ENCODE data around the gene TRIM67.
"Not testable (repeated sequence)": the region's sequence is repeated elsewhere in the genome, so short reads cannot be mapped to it uniquely, and the experiment has no call there.

The TRIM67 gene

DNA sequence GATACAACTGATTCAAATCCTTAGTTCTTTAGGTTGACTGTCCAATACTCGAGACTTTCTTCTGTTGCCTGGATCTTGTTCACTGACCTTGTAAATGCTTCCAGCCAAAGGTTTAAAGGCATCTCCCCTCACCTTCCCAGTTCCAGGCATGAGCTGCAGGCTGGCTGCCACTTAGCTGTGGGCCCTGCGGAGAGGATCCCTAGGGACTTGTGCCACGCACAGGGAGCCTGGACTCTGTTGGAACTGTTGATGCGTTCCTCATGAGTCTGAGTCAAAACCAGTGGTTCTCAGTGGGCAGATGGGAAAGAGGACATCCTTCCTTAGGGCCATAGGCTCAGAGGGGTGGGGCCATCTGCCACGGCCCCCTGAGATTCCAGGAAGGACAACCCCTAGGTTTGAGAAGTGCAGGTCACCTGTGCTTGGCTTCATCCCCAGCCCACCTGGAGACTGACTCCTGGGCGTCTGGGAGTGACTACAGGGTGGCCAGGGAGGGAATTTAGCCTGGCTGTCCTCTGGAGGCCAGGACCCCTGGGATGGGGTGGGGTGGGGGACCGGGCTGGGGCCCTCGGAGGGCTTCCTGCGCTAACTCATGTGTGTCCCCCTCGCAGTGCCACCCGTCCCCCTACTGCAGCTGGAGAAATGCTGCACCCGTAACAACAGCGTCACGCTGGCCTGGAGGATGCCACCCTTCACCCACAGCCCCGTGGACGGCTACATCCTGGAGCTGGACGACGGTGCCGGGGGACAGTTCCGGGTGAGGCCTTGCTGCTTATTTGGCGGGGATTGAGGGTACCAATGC, 41.6 kb downstream of the TRIM67 start:
- DNase-seq (ENCODE audit: low read depth): no peak

DNA sequence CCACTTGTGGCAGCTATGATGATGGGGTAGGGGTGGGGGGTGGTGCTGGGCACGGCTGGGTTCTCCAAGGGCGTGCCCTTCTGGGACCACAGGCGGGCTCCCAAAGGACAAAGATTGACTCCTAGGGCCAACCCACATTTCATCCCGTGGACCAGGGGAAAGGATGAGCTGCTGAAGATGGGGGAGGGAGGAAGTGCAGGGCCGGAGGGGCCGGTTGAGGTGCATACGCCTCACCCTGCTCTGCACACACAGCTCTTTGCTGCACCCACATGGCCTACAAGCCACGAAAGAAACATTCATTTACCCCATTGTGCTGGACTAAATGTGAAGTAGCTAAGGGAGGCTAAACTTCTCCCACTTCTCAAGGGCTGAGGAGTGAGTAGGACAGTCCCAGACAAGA, 45.0 kb downstream of the TRIM67 start:
- no peak for DNase-seq (ENCODE audit: low read depth)

DNA sequence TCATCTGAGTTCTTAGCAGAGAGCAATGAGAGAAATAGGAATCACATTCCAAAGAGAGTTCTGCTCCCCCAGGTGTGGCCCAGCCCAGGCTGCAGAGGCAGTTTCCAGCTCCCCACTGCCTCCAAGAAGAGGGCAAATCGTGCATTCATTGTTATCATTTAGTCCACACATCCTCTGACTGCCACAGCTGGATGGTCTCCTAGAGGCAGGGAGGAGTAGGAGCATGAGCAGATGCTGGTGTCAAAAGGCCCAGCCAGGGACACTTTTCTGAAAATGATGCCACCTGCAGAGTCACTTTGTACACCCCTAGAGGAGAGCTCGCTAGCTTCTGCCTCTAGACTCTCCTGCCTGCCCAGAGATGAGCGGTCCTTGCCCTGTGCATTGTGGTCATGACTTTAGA, 45.6 kb downstream of the TRIM67 start:
- DNase-seq (ENCODE audit: low read depth): no peak

DNA sequence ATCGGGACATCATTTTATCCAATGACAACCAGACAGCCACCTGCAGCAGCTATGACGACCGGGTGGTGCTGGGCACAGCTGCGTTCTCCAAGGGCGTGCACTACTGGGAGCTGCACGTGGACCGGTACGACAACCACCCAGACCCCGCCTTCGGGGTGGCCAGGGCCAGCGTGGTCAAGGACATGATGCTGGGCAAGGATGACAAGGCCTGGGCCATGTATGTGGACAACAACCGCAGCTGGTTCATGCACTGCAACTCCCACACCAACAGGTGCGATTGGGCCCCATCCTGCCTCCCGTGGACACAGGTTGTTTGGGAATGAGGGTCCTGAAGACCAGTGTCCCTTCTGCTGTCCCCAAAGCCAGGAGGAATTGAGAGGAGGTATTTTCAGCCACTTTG, 47.1 kb downstream of the TRIM67 start:
- DNase-seq (ENCODE audit: low read depth): no peak

DNA sequence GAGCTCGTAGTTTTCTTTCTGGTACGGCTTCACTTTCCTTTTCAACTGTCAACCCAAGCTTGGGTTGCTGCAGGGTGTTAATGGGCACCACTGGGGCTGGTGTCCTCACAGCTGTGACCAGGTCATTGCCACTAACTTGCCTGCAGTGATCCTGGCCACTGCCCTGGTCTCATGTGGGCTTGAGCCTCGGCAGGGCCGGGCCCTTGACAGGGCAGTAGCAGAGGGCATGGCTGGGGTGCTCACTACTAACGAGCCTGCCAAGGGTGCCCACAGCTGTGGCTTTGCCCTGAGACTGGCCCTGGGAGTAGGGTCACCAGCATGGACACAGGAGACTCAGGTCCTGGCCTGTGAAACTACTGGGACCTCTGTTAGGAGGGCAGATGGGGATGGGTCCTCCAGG, 47.7 kb downstream of the TRIM67 start:
- no peak for DNase-seq (ENCODE audit: low read depth)

DNA sequence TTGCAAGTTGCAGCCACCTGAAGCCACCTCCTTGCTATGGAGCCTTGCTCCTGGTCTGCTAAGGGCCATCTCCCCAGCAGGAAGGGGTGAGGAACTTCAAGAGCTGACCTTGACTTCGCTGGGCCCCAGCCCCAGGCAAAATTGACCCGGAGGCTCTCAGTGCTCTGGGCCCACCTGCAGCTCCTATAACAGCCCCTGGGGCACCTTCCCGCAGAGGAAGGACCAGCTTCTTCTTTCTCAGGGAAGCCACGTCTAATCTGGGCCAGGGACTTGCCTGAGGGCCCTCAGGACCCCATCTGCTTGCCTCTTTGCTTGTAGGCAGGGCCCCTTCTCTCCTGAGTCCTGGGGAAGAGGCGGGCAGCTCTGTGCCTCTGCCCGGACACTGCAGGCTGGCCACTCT, 48.3 kb downstream of the TRIM67 start:
- DNase-seq (ENCODE audit: low read depth): no peak

DNA sequence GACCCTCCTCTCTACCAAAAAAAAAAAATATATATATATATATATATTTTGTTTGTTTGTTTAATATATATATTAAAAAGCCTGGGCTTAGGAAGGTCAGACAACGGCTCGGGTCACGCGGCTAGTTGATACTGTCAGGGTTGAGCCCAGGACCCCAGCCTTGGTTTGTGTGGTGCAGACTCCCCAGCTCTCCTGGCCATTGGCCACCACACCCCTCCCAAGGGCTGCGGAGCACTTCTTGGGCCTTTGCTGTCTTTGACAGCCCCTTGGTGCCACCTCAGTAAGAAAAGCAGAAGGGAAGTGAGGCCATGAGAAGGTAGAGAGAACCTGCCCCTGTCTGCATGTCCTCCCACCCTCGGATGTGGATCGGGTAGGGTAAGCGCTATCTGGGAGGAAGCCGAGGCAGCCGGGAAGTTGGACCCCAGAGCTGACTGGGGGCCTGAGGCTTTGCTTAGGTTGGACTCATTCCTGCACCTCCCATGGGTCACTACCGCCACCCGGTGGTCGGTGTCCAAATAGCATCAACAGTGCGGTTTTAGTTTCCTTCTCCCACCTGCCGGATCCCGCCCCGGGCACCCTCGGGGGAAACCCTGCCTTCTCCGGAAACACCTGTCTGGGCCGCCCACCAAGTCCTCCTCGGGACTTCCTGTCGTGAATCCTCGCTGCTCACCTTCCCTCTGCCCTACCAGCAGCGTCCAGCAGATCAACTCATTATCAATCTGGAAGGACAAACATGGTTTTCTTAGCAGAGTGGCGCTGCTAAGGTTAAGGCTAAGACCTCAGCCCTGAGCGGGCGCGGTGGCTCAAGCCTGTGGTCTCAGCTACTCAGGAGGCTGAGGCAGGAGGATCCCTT, 49.4 kb downstream of the TRIM67 start:
- peak; percentile 87 for DNase-seq (ENCODE audit: low read depth)

DNA sequence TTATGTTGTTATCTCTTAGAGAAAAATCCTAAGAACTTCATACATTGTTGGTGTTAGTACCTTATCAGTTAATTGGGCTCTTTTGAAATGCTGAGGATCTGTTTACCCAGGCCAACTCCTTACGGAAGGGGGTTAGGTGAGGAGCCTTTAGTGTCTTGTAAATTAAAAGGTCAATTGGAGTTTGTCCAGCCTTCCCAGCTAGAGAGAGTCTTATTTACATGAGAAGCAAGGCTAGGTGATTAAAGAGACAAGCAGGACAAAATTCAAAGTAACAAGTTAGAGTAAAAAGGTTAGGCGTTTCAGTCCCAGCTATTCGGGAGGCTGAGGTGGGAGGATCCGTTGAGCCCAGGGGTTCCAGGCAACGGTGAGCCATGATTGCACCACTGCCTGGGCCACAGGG, 50.4 kb downstream of the TRIM67 start:
- not testable (repeated sequence) for DNase-seq (ENCODE audit: low read depth)

DNA sequence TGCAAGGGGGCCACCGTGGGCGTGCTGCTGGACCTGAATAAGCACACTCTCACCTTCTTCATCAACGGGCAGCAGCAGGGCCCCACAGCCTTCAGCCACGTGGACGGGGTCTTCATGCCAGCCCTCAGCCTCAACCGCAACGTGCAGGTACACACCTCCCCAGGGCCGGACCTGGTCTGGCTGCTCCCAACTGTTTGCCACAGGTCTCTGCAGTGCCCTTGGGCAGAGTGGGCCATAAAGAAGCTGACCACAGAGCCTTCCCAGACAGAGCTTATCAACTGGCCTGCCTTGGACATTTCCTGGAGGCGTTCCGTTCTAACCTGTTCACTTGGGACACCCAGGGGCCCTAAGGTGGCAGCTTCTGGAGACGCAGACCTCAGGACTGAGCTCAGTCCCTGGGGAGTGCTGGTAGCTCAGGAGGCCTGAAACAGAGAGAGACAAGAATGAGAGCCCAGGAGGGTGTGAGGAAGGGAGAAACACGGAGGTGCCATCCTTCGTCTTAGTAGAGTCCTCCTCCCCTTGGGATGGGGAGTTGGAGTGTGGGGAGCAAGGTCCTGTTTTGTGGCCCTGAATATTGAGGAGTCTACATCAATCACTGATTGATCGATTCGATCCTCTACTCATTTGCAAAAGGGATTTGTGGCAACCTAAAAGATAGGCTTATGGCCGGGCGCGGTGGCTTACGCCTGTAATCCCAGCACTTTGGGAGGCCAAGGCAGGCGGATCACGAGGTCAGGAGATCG, 52.1 kb downstream of the TRIM67 start:
- DNase-seq (ENCODE audit: low read depth): no peak

DNA sequence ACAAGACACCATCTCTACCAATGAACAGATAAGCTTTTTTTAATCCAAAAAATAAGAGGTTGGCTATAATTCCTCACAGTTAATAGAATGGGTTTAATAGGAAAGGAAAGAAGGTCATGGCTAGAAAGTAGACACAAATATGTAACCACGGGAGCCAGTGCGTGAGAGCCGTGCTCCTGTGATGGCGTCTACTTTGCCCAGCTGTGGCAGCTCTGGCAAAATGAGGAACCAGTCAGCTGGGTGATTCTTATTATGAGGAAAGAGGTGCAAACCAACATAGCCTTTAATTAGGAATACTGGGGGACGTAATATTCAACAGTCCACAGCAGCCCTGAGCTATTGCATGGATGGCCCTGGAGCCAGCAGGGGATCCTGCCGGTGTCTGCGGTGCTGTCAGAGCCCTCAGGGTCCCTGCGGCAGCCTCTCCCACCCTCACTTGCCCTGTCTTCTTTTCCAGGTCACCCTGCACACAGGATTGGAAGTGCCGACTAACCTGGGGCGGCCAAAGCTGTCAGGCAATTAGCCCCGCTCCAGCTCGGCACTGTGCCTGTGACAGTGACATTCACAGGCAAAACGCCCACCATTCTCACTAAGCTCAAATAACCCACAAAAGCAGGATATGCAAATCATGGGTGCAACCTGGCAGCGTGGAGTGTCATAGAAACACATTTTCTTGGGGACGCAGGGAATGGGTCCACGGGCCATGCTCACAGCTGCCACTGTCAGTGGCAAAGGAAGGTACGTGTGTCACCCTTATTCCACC, 53.2 kb downstream of the TRIM67 start:
- no peak for DNase-seq (ENCODE audit: low read depth)

DNA sequence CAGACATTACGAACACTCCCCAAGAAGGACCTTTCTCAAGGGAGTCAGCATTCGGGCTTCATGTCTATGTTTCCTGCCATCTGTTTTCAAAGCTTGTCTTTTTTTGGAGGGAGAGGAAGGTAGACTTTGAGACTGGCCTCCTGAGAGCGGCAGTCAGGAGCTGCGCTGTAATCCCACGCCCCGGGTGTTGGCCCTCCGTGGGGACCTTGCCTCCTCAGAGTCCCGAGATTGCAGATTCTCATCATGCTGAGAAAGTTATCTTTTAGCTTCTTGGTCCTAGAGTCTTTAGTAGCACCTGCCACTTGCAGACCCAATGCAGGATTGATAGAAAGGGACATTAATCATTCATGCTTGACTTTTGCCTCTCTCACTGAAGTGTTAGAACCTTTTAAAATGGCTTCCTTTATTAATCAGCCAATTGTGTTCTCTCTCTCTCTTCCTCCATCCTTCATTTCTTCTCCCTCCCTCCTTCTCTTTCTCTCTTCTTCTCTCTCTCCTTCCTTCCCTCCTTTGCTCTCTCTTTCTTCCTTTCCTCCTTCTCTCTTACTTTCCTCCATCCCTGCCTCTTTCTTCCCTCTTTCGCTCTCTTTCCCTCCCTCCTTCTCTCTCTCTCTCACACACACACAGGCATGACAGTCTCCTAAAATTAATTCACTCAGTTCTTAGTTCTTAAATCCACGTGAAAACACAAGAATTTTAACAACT, 54.0 kb downstream of the TRIM67 start:
- no peak for DNase-seq (ENCODE audit: low read depth)

DNA sequence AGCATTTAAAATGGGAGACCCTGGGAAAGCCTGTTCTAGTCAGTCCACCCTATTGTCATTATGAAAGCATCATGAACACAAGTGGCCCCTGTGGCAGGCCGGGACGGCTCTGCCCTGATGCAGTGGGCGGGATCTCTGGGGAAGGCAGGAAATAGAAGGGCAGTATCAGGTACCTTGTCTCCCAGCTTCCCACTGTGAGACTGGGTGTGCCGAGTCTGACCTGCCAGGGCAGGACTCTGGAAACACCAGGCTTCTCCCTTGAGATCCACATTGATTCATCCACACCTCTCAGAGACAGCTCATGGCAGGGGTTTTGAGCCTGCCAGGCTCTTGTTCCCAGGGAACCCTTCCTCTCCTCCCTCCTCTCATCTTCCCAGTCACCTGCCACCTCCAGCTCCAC, 54.6 kb downstream of the TRIM67 start:
- DNase-seq (ENCODE audit: low read depth): no peak

DNA sequence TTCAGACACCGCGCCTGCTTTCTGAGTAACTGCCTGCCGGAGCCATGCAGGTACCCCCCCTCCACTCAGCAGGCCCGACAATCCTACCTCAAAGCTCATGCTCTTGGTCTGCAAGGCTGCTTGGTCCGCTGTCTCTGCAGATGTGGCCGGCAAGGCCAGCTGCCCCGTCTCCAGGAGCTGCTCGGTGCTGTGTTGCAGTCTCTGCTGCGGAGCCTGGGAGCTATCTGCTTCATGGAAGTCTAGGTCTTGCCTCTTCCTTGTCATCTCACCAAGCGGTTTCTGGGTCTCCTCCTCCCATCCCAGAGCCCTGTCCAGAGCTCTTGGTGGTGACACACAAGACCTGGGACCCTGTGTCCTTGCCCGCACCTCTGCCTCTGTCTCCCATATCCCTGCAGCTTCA, 55.2 kb downstream of the TRIM67 start:
- DNase-seq (ENCODE audit: low read depth): no peak

DNA sequence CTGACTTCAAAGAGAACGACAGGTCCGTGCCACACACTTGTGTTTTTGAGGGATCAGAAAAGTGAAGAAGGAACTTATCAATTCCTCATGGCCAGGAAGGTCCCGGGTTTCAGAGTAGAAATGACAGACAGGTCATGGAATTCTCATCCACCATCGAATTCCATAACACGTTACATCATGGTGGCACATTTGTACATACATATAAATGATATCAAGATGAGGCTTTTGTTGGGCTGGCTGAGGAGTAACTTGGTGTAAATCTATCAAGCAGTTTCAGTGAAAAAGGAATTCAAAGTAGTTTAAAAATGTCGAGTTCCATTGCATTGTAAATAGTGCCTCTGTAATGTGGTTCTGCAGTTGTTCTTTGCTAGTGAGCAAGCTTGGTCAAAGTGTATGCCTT, 56.2 kb downstream of the TRIM67 start:
- no peak for DNase-seq (ENCODE audit: low read depth)

DNA sequence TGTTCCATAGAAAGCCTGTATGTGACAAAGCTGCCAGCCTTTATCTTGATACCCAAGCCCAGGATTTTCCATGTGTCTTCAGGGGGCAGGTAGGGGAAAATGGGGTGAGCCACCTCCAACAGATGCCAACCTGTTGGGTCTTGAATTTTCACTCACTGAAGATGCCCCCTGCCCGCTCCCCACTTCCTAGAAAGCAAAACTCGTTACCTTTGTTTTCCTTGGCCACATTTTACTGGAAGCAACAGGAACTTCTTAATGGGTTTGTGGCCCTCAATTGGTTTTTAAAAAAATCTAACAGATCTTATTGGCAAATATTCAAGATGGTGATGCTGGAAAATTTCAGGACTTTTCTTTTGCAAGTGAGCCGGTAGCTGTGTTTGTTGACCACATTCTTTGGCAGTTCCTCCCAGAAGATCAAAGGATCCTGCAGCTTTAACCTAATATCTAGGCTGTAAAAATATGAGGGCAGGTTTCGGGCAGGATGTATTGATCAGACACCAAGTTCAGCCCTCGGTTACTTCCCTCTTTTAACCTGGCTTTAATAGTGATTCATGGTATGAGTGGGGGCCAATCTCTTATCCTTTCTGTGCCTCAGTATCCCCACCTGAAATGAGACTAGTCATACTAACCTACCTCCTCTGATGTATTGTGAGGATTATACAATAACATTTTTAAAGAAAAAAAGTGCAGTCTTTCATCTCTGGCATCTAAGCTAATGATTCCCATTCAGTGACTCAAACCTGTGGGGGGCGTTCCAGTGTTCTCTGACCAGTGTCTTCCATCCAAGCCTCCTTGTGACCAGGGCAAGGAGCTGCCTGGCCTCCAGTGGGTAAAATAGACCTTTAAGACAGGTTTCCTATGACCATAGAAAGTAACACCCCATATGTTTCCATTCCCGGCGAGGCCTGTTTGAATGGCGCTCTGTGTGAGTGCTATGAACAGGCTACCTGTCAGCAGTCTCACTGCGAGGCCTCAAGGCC, 57.9 kb downstream of the TRIM67 start:
- DNase-seq (ENCODE audit: low read depth): no peak

DNA sequence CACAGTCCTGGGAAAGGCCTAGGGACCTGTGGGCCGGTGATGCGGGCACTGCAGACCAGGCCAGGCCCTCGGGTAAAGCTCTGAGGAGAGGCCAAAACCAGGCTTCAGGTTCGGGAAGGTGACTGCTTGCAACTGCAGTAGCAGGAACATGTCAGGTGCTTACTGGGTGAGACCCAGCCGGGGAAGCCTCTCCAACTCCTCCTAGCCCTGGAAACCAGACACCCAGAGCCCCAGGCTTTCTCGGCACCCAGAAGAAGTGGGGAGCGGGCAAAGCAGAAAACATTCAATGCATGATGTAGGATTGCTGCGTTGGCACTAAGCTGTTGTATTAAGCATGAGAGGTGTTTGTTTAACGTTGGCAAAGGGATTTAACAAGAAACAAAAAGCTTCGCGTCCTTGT, 58.9 kb downstream of the TRIM67 start:
- DNase-seq (ENCODE audit: low read depth): no peak

DNA sequence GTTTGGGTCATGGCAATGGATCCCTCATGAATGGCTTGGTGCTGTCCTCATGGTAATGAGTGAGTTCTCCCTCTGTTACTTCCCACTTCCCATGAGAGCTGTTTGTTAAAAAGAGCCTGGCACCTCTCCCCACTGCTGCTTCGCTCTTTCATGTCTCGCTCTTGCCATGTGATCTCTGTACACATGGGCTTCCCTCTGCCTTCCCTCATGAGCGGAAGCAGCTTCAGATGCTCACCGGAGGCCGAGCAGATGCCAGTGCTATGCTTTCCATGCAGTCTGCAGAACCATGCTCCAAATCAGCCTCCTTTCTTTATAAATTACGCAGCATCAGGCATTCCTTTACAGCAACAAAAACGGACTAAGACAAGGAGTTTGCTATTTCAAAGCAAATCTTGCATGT, 64.3 kb downstream of the TRIM67 start:
- no peak for DNase-seq (ENCODE audit: low read depth)

DNA sequence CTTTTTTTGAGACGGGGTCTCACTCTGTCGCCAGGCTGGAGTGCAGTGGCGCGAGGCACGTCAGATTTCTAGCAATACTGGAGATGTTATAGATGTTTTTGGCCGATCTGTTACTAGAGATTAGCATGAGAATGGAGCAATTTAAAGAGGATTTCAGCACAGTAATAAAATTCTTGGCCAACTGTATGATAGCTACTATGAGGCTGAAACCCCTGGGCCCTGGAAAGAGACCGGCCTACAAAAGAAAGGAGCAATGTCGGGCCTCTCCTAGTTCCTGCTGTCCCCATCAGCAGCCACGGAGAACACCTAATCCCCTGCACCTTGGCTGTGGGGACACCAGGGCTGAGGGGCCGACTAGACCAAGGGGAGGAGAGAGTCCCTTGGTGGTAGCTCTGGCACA, 69.7 kb downstream of the TRIM67 start:
- DNase-seq (ENCODE audit: low read depth): no peak

DNA sequence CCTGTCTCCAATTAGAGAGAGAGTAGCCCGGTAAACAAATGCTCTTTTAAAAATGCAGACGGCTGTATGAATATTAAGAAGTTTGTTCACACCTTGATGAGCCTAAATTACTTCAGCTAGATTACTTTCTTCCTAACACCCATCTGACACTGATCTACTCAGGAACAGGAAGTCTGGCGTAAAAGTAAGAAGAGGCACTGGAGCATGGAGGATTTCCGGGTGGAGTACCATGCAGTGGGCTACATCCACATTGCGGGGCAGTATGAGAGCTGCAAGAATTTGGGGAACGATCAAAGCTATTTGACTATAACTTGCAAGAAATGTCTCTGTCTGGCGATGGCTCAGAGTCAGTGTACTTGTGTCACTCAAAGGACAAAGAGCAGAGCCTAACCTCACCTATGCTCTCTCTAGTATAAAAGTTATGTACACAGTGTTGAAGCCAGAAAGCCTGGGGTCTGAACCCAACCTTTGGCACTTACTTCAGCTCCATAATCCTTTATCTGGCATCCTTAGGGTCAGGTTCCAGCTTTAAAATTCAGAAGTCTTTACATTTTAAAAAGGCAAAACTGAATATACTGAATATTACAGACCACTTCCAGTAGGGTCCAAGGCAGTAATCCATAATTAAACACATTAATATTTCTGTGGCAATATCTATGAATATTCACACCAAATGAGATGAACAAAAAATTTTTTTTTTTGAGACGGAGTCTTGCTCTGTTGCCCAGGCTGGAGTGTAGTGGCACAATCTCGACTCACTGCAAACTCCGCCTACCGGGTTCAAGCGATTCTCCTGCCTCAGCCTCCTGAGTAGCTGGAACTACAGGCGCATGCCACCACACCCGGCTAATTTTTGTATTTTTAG, 71.2 kb downstream of the TRIM67 start:
- no peak for DNase-seq (ENCODE audit: low read depth)
